Endometrial microvascular endothelial cells (primary cell): ENCODE data around the gene GPRIN2. TPM values are rescaled to one million over a fixed set of nuclear protein-coding genes. Genes with fewer than 3 reads are reported as not detected.
"Not testable (repeated sequence)": the region's sequence is repeated elsewhere in the genome, so short reads cannot be mapped to it uniquely, and the experiment has no call there.

Experiments
- in situ Hi-C: cut with HindIII; loops from 2 replicates; pipeline ENCODE4 v1.10.0; 2017; ENCODE audit warnings: low sequenced_read_pairs, low pct_unique_long_range_greater_than_20kb; ENCODE audit errors: inconsistent ontology term
- total RNA-seq: library from RNA; depleted of rRNA; stranded (reverse); fragments of >200 nt; gene quantifications from one replicate; pipeline ENCODE4 v1.2.3, GENCODE V29; 2015; ENCODE audit errors: inconsistent ontology term

Gene GPRIN2
- total RNA-seq, 1 donor from 2014 or later, result not detected

- in situ Hi-C loops, result not testable (repeated sequence)
Measured at GRCh38 chr10:46512002-46512401, 44.5 kb downstream of the GPRIN2 start.

Other genes starting within 250 kb of the GPRIN2 start
- not detected for gene ANXA8L1, start 180.9 kb downstream of the GPRIN2 start, total RNA-seq
- gene NPY4R, start 90.7 kb downstream of the GPRIN2 start, total RNA-seq, result not detected
- 0.46 TPM for gene SYT15, start 22.5 kb upstream of the GPRIN2 start, total RNA-seq